Stimulated activated CD4-positive, alpha-beta T cell treated with anti-CD3 and anti-CD28 coated beads, Interleukin-4, amount 100 ng/mL, for 4 hours (primary cell): ENCODE data around the gene LLPH.

Experiments used
- DNase-seq, 2 experiments: peaks; one replicate each; pipeline ENCODE4 v3.0.0-alpha.2; 2020

The LLPH gene

DNA sequence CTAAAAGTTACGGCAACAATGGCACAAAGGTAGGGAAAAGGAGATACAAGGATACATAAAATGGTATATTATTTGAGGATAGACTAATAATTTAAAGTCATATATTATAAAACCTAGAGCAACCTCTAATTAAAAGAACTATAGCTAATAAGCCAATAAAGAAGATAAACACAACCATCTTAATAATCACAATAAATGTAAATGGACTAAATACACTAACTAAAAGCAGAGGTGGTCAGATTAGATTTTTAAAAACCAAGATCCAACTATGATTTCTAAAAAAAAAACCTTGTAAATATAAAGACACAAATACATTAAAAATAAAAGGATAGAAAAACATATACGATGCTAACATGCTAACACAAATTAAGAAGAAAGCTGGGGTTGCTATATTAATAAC is 10.7 kb upstream of the LLPH start:
- no peak for DNase-seq

DNA sequence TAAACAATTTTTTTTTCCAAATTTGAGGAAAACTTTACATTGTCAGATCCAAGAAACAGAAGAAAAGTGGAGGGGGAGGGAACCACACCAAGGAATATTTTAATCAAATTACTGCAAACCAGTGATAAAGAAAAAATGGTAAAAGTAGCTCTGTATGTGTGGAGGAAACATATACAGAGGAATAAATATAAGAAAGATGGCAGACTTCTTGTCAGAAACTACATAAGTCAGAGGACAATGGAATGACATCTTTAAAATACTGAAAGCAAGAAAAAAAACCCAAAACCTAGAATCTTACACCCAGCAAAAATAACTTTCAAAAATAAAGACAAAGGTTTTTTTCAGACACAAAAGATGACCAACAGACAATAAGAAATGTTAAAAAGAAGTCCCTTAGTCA is 10.2 kb upstream of the LLPH start:
- no peak for DNase-seq

- no peak for DNase-seq
Measured at GRCh38 chr12:66139328-66139727, 8.8 kb upstream of the LLPH start.

DNA sequence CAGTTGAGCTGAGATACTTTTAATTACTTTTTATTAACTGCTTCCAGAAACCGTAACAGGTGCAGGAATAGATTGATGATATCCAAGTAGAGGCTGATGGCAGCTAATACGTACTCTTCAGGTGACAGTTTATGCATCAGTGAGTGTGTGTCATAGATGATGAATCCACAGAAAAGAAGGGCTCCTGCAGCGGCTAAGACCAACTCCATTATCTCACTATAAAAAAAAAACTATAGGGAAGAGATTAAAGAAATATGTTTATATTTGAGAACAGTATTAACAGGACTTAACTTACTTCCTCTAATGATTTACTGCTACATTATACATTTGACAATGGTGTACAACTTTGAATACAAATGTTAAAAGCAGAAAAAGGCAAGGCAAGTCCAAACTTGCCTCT is 7.4 kb upstream of the LLPH start:
- no peak for DNase-seq

DNA sequence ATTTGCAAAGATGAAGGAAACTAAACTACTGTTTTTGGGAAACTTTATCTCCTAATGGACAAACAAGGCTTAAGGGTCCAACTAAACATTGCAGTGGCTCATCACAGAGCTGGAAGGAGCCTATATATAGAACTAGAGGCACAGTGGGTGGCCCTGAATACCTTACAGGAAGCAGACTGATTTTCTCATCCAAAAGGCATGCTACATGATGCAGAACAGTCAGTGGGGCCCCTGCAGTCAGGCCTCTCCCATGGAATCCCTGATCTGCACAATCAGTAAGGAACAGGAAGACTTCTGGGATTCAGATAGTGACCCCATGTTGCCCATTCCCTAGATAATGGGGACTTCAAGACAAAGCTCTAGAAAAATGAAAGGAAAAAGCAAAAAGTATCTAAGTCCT is 1.9 kb upstream of the LLPH start:
- no peak for DNase-seq

DNA sequence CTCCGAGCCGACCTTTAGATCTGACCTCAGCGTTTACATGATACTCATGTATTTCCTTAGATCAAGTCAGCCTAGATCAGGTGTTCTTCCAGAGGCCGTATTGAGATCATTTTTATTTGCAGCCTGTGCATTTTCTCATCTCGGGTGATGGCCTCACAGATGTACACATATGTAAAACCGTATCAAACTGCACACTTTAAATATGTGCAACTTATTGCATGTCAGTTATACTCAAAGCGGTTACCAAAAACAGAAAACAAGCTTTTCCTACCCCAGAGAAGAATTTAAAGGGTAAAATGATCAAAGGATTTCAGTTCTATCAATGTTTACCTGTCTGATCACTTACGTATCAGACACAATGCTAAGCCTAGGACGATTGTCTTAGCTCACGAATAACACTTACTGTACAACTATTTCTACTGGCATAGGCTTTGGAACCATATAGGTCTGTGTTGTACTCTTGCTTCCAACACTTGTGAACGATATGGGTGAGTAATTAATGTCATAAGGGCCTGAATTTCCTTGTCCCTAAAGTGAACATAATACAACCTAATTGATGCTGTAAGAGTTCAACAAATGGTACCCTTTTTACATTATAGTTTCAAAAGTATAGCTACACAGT is 628 bp upstream of the LLPH start:
- DNase-seq, result no peak

- no peak for DNase-seq
Measured at GRCh38 chr12:66129934-66130266, 650 bp downstream of the LLPH start.

DNA sequence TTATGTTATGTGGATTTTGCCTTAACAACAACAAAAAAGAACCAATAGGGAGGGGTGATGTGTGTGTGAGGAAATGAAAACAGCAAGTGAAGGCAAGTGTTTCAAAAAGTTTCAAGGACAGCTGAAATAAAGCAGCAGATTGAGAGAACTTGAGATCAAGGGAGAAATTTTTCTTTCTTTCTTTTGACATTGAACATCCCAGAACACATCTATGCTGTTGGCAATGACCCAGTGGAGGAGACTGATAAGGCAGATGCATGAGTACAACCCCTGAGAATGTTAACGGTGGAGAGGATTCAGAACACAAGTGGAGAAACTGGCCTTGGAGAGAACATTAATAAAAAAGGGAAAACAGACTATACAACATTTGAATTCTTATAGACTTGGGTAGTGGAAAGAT is 2.9 kb downstream of the LLPH start:
- DNase-seq, result no peak

GRCh38 chr12:66120477-66120876 is 10.1 kb downstream of the LLPH start:
- no peak for DNase-seq

DNA sequence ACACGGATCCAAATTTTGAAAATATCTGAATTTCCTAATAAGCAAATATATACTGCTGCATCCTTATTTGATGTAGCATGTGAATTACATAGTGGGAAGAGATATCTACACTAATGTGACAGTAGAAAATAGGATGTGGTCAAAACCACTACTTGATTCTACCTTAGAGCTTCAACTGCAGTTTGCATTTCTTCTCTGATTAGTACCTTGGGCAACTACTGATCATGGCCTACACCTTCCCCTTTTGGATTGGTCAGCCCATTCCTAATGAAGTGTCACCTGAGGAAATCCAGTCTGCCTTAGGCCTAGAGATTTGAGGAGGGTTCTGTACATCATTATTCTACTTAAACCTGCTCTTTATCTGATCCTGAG is 10.7 kb downstream of the LLPH start:
- no peak for DNase-seq

GRCh38 chr12:66119229-66119869 is 11.2 kb downstream of the LLPH start:
- no peak for DNase-seq

DNA sequence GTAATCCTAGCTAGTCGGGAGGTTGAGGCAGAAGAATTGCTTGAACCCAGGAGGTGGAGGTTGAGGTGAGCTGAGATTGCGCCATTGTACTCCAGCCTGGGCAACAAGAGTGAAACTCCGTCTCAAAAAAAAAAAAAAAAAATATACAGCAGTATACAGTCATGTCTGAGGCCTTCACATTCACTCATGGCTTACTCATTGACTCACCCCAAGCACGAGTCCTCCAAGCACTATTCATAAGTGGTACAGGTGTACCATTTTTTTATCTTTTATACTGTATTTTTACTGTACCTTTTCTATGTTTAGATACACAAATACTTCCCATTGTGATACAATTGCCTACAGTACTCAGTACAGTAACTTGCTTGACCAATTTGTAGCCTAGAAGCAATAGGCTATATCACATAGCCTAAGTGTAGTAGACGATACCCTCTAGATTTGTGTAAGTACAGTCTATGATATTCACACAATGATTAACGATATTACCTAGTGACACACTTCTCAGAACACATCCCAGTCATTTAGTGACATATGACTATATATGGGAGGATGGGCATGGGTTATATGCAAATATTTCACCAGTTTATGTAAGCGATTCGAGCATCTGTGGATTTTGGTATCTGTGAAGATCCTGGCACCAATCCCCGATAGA is 12.2 kb downstream of the LLPH start:
- DNase-seq, result no peak

GRCh38 chr12:66117242-66117641 is 13.3 kb downstream of the LLPH start:
- no peak for DNase-seq

DNA sequence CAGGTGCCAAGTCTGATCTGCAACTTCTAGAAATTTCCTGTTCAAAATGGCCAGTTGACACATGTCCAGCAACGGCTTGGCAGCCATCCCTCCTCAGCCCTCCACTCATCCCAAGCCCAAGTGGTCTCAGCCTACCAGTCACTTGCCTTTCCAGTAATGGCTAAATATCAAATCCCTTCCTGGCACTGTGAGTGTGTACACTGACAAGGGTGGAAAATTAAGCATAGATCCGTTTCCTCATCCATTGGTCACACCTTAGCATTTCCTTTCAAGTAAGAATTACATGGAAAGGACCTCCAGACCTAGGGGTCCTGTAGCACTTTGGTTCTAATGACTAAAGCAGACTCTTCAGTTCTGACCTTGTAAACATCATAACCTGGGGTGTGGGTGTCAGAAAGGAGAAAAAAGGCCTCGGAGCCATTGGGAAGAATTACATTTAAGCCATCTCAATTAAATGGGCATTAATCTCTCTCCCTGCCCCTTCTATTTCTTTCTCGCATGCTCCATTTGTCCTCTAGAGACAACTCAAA is 15.4 kb downstream of the LLPH start:
- DNase-seq, result no peak

GRCh38 chr12:66113471-66113870 is 17.1 kb downstream of the LLPH start:
- DNase-seq, result no peak

DNA sequence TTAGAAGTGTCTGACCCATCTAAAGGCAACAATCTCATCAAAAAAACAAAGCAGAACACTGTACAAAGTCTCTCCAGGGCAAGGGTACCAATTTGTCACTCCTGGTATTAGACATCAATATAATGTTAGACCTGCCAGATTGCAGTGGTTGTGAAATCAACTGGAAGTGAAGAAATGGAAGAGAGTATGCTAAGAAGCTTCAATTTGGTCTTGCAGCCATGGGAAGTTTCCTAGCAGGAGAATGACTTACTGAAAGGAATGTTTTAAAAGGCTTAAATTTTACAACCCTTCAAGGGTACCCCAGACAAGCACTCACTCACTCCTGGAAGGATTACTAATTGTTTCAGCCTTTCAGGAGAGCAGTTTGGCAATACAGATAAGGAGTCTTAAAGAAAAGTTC is 18.9 kb downstream of the LLPH start:
- DNase-seq, result no peak

DNA sequence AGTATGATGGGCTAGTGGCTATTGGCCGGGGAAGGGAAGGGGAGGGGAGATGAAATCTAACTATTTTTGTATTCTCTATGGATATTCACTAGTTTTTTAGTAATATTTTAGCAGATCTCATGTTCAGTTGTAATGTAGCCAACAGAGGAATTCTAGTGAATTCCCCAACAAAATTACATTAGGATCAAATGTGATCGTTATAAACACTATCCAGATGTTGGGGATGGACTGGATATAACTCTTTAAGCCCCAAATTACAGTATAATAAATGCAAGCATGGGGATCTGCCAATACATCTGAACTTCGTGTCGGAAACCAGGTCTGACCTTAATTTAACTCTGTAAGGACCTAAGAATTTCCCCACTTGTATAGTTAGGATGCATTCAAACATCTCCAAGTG is 21.5 kb downstream of the LLPH start:
- no peak for DNase-seq

- no peak for DNase-seq
Measured at GRCh38 chr12:66108386-66108785, 22.2 kb downstream of the LLPH start.

- DNase-seq, result peak in 1 of 2 experiments; percentile 5
Measured at GRCh38 chr12:66107451-66107915, 23.1 kb downstream of the LLPH start.

GRCh38 chr12:66103016-66103913 is 27.3 kb downstream of the LLPH start:
- DNase-seq, result no peak

- no peak for DNase-seq
Measured at GRCh38 chr12:66092559-66093269, 37.8 kb downstream of the LLPH start.

DNA sequence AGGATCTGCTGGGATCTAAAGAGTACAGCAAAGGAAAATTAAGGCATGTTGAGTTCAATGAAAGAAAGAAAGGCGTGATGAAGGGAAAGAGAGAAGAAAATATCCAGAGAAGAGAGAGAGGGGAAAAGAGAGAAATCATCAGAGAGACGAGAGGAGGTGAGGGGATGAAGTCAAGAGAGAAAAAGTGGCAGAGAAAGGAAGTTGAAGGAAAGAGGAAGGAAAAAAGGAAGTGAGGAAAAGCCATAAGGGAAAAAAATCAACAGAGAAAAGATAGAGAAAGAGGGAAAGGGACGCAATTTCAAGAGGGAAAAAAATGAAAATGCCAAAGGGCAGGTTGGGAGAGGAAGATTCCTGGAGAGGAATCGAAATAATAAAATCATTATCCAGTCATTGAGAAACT is 40.4 kb downstream of the LLPH start:
- no peak for DNase-seq
